Endothelial cell (in vitro differentiated cells): ENCODE measurements around the gene GPRIN2. TPM values are rescaled to one million over a fixed set of nuclear protein-coding genes. Genes with fewer than 3 reads are reported as not detected.

Source experiments
- DNase-seq: peaks from one replicate; pipeline ENCODE4 v3.0.0; 2021; ENCODE audit warnings: low spot score
- H3K27ac Mint-ChIP-seq: one replicate; pipeline ENCODE4 v1.8.0; 2021; ENCODE audit warnings: mixed read lengths, inconsistent platforms; ENCODE audit not compliant: unreplicated experiment
- H3K27me3 Mint-ChIP-seq: one replicate; pipeline ENCODE4 v1.8.0; 2021; ENCODE audit warnings: mild to moderate bottlenecking, moderate library complexity, mixed read lengths, inconsistent platforms; ENCODE audit not compliant: unreplicated experiment
- H3K36me3 Mint-ChIP-seq: one replicate; pipeline ENCODE4 v1.8.0; 2021; ENCODE audit warnings: mild to moderate bottlenecking, low read depth, mixed read lengths, inconsistent platforms; ENCODE audit not compliant: unreplicated experiment
- H3K4me1 Mint-ChIP-seq: one replicate; pipeline ENCODE4 v1.8.0; 2021; ENCODE audit warnings: mild to moderate bottlenecking, mixed read lengths, inconsistent platforms; ENCODE audit not compliant: unreplicated experiment
- H3K4me3 Mint-ChIP-seq: one replicate; pipeline ENCODE4 v1.8.0; 2021; ENCODE audit warnings: mild to moderate bottlenecking, mixed read lengths, inconsistent platforms; ENCODE audit not compliant: unreplicated experiment
- H3K9me3 Mint-ChIP-seq: one replicate; pipeline ENCODE4 v1.8.0; 2021; ENCODE audit warnings: mixed read lengths, inconsistent platforms; ENCODE audit not compliant: unreplicated experiment
- CTCF ChIP-seq: fragments of 200-600 bp; sonication (generic); IDR thresholded peaks from one replicate; pipeline ENCODE4 v1.5.0; 2021; ENCODE audit warnings: antibody characterized with exemption; ENCODE audit not compliant: unreplicated experiment
- total RNA-seq: library from RNA; stranded (reverse); fragmentation: NEBNext Ultra II Directional; extraction: Animal tissue kit (Norgen Biotek cat#: 25700); gene quantifications from one replicate; pipeline ENCODE4 v1.2.1, GENCODE V29; 2021; ENCODE audit not compliant: unreplicated experiment

GPRIN2 gene
- total RNA-seq, 1 donor from 2014 or later = 0.31 TPM

- Mint-ChIP-seq H3K27ac (no peak overlapping the region), H3K4me3 (no peak overlapping the region), H3K4me1 (peaks cover 7% of the 10 kb centered on the region), H3K9me3 (no peaks in the 10 kb centered on the region), H3K36me3 (no peaks in the 10 kb centered on the region), H3K27me3 (peaks cover 18% of the 10 kb centered on the region)
- TF ChIP-seq CTCF = no peak
- DNase-seq = no peak
Measured at GRCh38 chr10:46542567-46543465, 13.6 kb downstream of the GPRIN2 start.

GRCh38 chr10:46541735-46542566, 14.5 kb downstream of the GPRIN2 start:
- H3K9me3 Mint-ChIP-seq = no peaks in the 10 kb centered on the region
- H3K27me3 Mint-ChIP-seq = peaks cover 18% of the 10 kb centered on the region
- no peaks in the 10 kb centered on the region for H3K36me3 Mint-ChIP-seq
- H3K4me1 Mint-ChIP-seq = peaks cover 7% of the 10 kb centered on the region
- no peak overlapping the region for H3K4me3 Mint-ChIP-seq
- DNase-seq = no peak
- H3K27ac Mint-ChIP-seq = no peak overlapping the region
- no peak for TF ChIP-seq CTCF

GRCh38 chr10:46541017-46541661, 15.3 kb downstream of the GPRIN2 start:
- H3K36me3 Mint-ChIP-seq = no peaks in the 10 kb centered on the region
- peaks cover 7% of the 10 kb centered on the region for H3K4me1 Mint-ChIP-seq
- H3K4me3 Mint-ChIP-seq = no peak overlapping the region
- peak; percentile 66 for TF ChIP-seq CTCF
- H3K27me3 Mint-ChIP-seq = peaks cover 18% of the 10 kb centered on the region
- no peaks in the 10 kb centered on the region for H3K9me3 Mint-ChIP-seq
- no peak overlapping the region for H3K27ac Mint-ChIP-seq
- peak; percentile 80 for DNase-seq

GRCh38 chr10:46540412-46541016, 15.9 kb downstream of the GPRIN2 start:
- no peak overlapping the region for H3K27ac Mint-ChIP-seq
- DNase-seq = no peak
- H3K27me3 Mint-ChIP-seq = peaks cover 18% of the 10 kb centered on the region
- H3K9me3 Mint-ChIP-seq = no peaks in the 10 kb centered on the region
- H3K36me3 Mint-ChIP-seq = no peaks in the 10 kb centered on the region
- no peak for TF ChIP-seq CTCF
- peak overlapping the region; percentile 80 for H3K4me3 Mint-ChIP-seq
- H3K4me1 Mint-ChIP-seq = peaks cover 7% of the 10 kb centered on the region
